Measurements from ENCODE around the gene PEAK1. TPM values are rescaled to one million over a fixed set of nuclear protein-coding genes. Genes with fewer than 3 reads are reported as not detected.

PEAK1 gene
- total RNA-seq, 1 experiment from 2014 or later, result 21.2 TPM

DNA sequence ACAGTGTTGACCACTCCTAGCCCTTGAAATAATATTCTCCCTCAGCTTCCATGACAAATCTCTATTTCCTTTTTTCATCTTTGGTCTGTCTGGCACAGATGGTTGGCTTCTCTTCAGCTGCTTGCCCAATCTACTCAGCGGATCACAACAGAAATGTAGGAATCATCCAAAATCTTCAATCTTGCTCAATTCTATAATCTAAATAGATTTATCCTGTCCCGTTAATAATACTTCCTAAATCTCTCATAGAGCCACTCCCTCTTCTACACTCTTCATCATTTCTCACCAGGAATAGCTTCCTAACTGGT lies 3.8 kb downstream of the PEAK1 start:
- Histone ChIP-seq H2AFZ (ENCODE audit: low read length) (no peak overlapping the region), H4K20me1 (ENCODE audit: control insufficient read depth, insufficient read depth, insufficient read length) (no peaks in the 10 kb centered on the region), H2BK15ac (ENCODE audit: low read depth, low read length) (no peak overlapping the region), H3K18ac (ENCODE audit: insufficient read length, low read depth, low read length) (no peak overlapping the region), H4K91ac (ENCODE audit: insufficient read length, low read depth, low read length) (no peak overlapping the region), H3K56ac (ENCODE audit: insufficient read length, low read depth, low read length) (no peak overlapping the region), H3K9ac (ENCODE audit: extremely low read depth, insufficient read length, low read length) (no peak overlapping the region), H3K27me3 (ENCODE audit: insufficient read depth, low read length) (no peaks in the 10 kb centered on the region), H2BK12ac (ENCODE audit: insufficient read length, low read depth, low read length) (no peak overlapping the region), H3K79me2 (ENCODE audit: insufficient read depth, low read length) (peaks cover 9% of the 10 kb centered on the region; the same call in 1 of the 2 replicates), H3T11ph (ENCODE audit: low read length) (no peak overlapping the region), H3K4ac (ENCODE audit: low read depth, low read length) (no peak overlapping the region), H2BK120ac (ENCODE audit: low read depth, low read length, poor library complexity, severe bottlenecking) (no peak overlapping the region), H3K9me3 (ENCODE audit: control insufficient read depth, low read depth, low read length) (no peaks in the 10 kb centered on the region), H3K14ac (ENCODE audit: insufficient read depth, low read length) (no peak overlapping the region), H3K27ac (ENCODE audit: insufficient read length, low read depth, low read length) (no peak overlapping the region), H3K4me1 (ENCODE audit: insufficient read depth, low read length) (peaks cover 12% of the 10 kb centered on the region; the same call in 1 of the 2 replicates), H3K4me2 (ENCODE audit: insufficient read depth, insufficient read length, low read length) (no peak overlapping the region), H3K79me1 (ENCODE audit: insufficient read depth, low read depth, low read length, poor library complexity, severe bottlenecking) (peaks cover 3% of the 10 kb centered on the region), H4K5ac (ENCODE audit: insufficient read length, low read depth, low read length) (no peak overlapping the region), H2BK5ac (ENCODE audit: insufficient read length, low read length) (no peak overlapping the region), H4K8ac (replicated peaks; ENCODE audit: insufficient read length, low read depth, low read length) (no peak overlapping the region), H2BK20ac (ENCODE audit: low read depth, low read length, poor library complexity, severe bottlenecking) (no peak overlapping the region), H3K23ac (ENCODE audit: insufficient read length, low read depth, low read length) (no peak overlapping the region), H2AK5ac (ENCODE audit: insufficient read length, low read length) (no peak overlapping the region), H3K23me2 (ENCODE audit: insufficient read length, low read depth, low read length, poor library complexity, severe bottlenecking) (peaks cover 7% of the 10 kb centered on the region)
- H3K36me3 Mint-ChIP-seq (ENCODE audit: insufficient read depth in 1 of 3, low read depth in 3 of 3), result 0 out of 7 replicates have a peak, but pooled peaks cover 0 to 3% (median 0%) of the 10 kb centered on the region in 3 experiments
- TF ChIP-seq, protein P1, sequence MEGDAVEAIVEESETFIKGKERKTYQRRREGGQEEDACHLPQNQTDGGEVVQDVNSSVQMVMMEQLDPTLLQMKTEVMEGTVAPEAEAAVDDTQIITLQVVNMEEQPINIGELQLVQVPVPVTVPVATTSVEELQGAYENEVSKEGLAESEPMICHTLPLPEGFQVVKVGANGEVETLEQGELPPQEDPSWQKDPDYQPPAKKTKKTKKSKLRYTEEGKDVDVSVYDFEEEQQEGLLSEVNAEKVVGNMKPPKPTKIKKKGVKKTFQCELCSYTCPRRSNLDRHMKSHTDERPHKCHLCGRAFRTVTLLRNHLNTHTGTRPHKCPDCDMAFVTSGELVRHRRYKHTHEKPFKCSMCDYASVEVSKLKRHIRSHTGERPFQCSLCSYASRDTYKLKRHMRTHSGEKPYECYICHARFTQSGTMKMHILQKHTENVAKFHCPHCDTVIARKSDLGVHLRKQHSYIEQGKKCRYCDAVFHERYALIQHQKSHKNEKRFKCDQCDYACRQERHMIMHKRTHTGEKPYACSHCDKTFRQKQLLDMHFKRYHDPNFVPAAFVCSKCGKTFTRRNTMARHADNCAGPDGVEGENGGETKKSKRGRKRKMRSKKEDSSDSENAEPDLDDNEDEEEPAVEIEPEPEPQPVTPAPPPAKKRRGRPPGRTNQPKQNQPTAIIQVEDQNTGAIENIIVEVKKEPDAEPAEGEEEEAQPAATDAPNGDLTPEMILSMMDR (conservative IDR thresholded peaks at IDR 0.05), result no peak
- DNase-seq, result no peak
- peaks cover 18% of the 10 kb centered on the region for H3K27me3 Mint-ChIP-seq (ENCODE audit: low read depth)
- no peak overlapping the region for H3K4me3 Mint-ChIP-seq
- no CpG with 5 or more reads among the region's 2 CpGs for WGBS (ENCODE audit: extremely low coverage, insufficient read length, low lambda C conversion rate)
- no peak overlapping the region for H3K27ac Mint-ChIP-seq
- H3K9me3 Mint-ChIP-seq, result peaks cover 0 to 3% of the 10 kb centered on the region in 2 experiments; a peak in 1 of 5 replicates
- H3K4me1 Mint-ChIP-seq, result peaks cover 18 to 26% of the 10 kb centered on the region in 2 experiments

Measured in H9 (cell line).